ENCODE results near the gene SYNPO2L.
"Not testable (repeated sequence)": the region's sequence is repeated elsewhere in the genome, so short reads cannot be mapped to it uniquely, and the experiment has no call there.

SYNPO2L gene, protein sequence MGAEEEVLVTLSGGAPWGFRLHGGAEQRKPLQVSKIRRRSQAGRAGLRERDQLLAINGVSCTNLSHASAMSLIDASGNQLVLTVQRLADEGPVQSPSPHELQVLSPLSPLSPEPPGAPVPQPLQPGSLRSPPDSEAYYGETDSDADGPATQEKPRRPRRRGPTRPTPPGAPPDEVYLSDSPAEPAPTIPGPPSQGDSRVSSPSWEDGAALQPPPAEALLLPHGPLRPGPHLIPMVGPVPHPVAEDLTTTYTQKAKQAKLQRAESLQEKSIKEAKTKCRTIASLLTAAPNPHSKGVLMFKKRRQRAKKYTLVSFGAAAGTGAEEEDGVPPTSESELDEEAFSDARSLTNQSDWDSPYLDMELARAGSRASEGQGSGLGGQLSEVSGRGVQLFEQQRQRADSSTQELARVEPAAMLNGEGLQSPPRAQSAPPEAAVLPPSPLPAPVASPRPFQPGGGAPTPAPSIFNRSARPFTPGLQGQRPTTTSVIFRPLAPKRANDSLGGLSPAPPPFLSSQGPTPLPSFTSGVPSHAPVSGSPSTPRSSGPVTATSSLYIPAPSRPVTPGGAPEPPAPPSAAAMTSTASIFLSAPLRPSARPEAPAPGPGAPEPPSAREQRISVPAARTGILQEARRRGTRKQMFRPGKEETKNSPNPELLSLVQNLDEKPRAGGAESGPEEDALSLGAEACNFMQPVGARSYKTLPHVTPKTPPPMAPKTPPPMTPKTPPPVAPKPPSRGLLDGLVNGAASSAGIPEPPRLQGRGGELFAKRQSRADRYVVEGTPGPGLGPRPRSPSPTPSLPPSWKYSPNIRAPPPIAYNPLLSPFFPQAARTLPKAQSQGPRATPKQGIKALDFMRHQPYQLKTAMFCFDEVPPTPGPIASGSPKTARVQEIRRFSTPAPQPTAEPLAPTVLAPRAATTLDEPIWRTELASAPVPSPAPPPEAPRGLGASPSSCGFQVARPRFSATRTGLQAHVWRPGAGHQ

DNA sequence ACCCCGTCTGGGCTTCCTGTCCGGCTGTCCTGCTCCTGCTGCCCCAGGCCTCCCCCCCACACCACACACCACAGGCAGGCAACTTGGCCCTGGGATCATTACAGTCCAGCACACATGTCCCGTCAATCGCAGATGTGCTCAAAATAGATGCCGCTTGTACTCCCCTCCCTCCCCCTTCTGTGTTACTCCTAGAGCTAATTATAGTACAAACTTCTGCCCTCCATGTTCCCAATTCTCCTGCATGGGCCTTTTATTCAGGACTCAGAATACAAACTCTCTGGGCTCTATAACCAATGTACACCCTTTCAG is at the start of gene SYNPO2L:
SYNPO2L (minus strand) TSS at position 40 of the 309 bp plus-strand sequence. CDS start 107 bp downstream, outside the sequence.
- Mint-ChIP-seq H3K4me3 (no peak within 1 kb of the TSS), H3K27me3 (peaks cover 16% of the 10 kb centered on the region), H3K36me3 (no peaks in the 10 kb centered on the region), H3K27ac (no peak within 1 kb of the TSS), H3K4me1 (peaks cover 15% of the 10 kb centered on the region), H3K9me3 (no peaks in the 10 kb centered on the region)
- ATAC-seq = no peak

GRCh38 chr10:73703924-73704323 is 48.1 kb upstream of the SYNPO2L start:
- H3K27ac Mint-ChIP-seq = not testable (repeated sequence)
- H3K36me3 Mint-ChIP-seq = peaks cover 37% of the 10 kb centered on the region

DNA sequence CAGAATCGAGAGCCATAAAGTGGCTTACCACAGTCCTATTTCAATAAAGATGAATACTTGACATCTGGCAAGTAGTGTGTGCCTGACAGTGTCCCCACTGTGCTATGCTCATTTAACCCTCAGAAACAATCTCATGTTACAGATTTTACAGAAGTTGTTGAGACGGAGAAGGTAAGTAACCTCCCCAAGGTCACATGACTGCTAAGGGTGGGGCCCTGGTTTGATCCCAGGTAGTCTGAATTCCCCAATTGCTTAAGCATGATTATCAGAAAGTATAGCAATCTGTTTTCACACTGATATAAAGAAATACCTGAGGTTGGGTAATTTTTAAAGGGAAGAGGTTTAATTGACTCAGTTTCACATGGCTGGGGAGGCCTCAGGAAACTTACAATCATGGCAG is 43.0 kb upstream of the SYNPO2L start:
- peaks cover 36% of the 10 kb centered on the region for H3K36me3 Mint-ChIP-seq
- not testable (repeated sequence) for H3K27ac Mint-ChIP-seq, H3K27me3 Mint-ChIP-seq, ATAC-seq, H3K4me3 Mint-ChIP-seq, H3K9me3 Mint-ChIP-seq, H3K4me1 Mint-ChIP-seq

More at GRCh38 chr10:73703924-73704323, 48.1 kb upstream of the SYNPO2L start:
- H3K4me1 Mint-ChIP-seq, ATAC-seq, H3K27me3 Mint-ChIP-seq, H3K4me3 Mint-ChIP-seq, H3K9me3 Mint-ChIP-seq: not testable (repeated sequence)

DNA sequence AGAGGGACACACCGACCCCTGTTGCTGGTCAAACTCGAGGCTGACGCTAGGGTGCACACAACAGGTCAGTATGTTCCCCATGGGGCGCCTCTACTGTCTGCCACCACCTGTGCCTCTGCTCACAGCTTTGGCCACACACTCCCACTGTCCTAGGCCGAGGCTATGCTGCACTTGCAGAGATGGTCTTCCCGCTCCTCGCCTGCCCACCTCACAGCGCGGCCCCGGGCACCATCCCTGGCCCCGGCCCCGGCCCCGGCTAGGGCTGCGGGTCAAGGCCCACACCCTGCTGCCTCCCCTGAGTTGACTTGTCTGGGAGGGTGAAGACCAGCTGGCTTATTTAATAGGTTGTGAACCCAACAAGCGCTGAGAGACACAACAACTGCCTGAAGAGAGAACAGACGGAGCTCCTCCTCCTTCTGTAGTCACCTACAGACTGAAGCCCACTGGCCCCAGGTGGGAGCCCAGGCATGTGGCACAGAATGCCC is 41.9 kb upstream of the SYNPO2L start, which contains the start of gene AGAP5:
AGAP5 (minus strand) TSS at position 435 of the 485 bp plus-strand sequence; CDS start at position 81, 354 bp downstream.
- not testable (repeated sequence) for H3K27ac Mint-ChIP-seq, H3K4me3 Mint-ChIP-seq, H3K9me3 Mint-ChIP-seq, ATAC-seq, H3K27me3 Mint-ChIP-seq, H3K4me1 Mint-ChIP-seq
- H3K36me3 Mint-ChIP-seq = peaks cover 30% of the 10 kb centered on the region

GRCh38 chr10:73695302-73695701 is 39.5 kb upstream of the SYNPO2L start:
- H3K4me1 Mint-ChIP-seq, H3K4me3 Mint-ChIP-seq, ATAC-seq, H3K27ac Mint-ChIP-seq, H3K27me3 Mint-ChIP-seq, H3K9me3 Mint-ChIP-seq: not testable (repeated sequence)
- peaks cover 16% of the 10 kb centered on the region for H3K36me3 Mint-ChIP-seq

DNA sequence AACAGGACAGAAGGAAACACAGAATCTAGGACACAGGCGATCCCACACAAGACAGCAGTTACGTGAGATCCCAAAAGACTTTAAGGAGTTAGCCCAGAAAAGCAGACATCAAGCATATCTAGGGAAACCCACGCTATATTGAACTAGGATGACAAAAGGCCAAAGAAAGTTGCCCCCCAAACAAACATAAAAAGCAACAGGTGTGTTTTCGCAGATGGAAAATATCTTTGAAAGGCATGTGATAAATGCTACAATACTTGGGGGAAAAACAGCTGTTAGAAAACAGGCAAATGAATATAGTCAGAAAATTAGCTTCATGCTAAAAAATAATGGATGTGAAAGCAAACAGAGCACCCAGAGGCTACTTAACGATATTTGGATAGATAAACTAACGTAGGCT is 34.9 kb upstream of the SYNPO2L start:
- not testable (repeated sequence) for H3K4me1 Mint-ChIP-seq, H3K27me3 Mint-ChIP-seq, H3K4me3 Mint-ChIP-seq, H3K27ac Mint-ChIP-seq, H3K9me3 Mint-ChIP-seq, ATAC-seq
- peaks cover 18% of the 10 kb centered on the region for H3K36me3 Mint-ChIP-seq

DNA sequence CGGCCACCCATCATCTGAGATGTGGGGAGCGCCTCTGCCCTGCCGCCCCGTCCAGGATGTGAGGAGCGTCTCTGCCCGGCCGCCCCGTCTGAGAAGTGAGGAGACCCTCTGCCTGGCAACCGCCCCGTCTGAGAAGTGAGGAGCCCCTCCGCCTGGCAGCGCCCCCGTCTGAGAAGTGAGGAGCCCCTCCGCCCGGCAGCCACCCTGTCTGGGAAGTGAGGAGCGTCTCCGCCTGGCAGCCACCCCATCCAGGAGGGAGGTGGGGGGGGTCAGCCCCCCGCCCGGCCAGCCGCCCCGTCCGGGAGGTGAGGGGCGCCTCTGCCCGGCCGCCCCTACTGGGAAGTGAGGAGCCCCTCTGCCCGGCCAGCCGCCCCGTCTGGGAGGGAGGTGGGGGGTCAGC is 33.8 kb upstream of the SYNPO2L start:
- peaks cover 20% of the 10 kb centered on the region for H3K36me3 Mint-ChIP-seq
- H3K4me3 Mint-ChIP-seq, ATAC-seq, H3K27ac Mint-ChIP-seq, H3K4me1 Mint-ChIP-seq, H3K9me3 Mint-ChIP-seq, H3K27me3 Mint-ChIP-seq: not testable (repeated sequence)

- peaks cover 20% of the 10 kb centered on the region for H3K36me3 Mint-ChIP-seq
- H3K4me3 Mint-ChIP-seq, H3K27ac Mint-ChIP-seq, ATAC-seq, H3K9me3 Mint-ChIP-seq, H3K4me1 Mint-ChIP-seq, H3K27me3 Mint-ChIP-seq: not testable (repeated sequence)
Measured at GRCh38 chr10:73687641-73688040, 31.8 kb upstream of the SYNPO2L start.

DNA sequence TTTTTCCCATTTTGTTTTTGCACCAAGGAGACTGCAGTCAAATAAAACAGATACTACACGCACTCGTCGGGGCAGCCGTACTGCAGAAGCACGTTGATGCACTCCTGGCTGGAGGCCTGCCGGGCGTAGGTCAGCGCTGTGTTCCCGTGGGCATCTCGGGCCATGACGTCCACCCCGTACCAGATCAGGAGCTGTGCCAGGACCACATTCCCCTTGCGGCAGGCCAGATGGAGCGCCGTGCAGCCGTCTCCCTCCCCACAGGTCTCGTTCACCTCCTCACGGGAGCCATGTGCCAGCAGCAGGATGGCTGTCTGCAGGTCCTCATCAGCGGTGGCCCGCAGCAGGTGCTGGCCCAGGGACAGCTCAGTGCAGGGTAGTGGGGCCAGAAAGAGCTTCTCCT is 18.7 kb upstream of the SYNPO2L start:
- H3K4me1 Mint-ChIP-seq, H3K27me3 Mint-ChIP-seq, H3K36me3 Mint-ChIP-seq, H3K9me3 Mint-ChIP-seq, ATAC-seq, H3K27ac Mint-ChIP-seq, H3K4me3 Mint-ChIP-seq: not testable (repeated sequence)

DNA sequence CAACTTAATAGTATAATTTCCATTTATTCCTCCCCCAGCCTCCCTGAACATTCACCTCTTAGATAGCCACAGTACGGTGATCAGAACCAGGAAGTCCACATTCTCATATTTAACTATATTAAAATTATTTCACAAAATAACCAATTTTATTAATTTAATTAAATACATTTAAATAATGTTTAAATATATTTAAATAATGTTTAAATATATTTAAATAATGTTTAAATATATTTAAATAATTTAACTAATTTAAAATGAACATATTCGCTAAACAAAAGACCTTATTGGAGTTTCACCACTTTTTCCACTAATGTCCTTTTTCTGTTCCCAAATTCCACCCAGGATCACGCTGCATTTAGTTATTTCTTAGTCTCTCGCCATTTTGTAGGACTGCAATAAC is 12.5 kb upstream of the SYNPO2L start:
- not testable (repeated sequence) for H3K27me3 Mint-ChIP-seq, ATAC-seq, H3K36me3 Mint-ChIP-seq, H3K4me3 Mint-ChIP-seq, H3K9me3 Mint-ChIP-seq, H3K4me1 Mint-ChIP-seq, H3K27ac Mint-ChIP-seq

GRCh38 chr10:73666153-73666809 is 10.5 kb upstream of the SYNPO2L start:
- H3K27ac Mint-ChIP-seq = not testable (repeated sequence)

DNA sequence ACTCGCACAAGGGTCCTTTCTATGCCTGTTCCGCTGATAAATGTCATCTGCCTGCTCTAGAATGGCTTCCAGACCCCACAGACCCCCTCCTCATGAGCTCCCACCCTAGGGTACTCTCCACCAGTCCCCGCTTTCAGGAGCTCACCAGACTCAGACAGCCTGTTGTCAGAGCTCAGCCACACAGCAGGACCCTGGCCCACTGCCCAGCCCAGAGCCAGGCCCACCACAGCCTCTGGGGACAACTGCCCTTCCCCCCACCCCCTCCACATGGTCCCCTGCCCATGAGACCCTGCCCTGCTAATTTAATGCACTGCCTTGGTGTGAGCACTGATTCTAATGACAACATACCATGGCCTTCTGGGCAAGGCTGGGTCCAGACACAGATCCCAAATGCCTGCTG is 9.8 kb upstream of the SYNPO2L start:
- H3K36me3 Mint-ChIP-seq, H3K27me3 Mint-ChIP-seq, H3K27ac Mint-ChIP-seq, H3K4me1 Mint-ChIP-seq, H3K9me3 Mint-ChIP-seq, H3K4me3 Mint-ChIP-seq, ATAC-seq: not testable (repeated sequence)

More at GRCh38 chr10:73666153-73666809, 10.5 kb upstream of the SYNPO2L start:
- not testable (repeated sequence) for H3K9me3 Mint-ChIP-seq, H3K27me3 Mint-ChIP-seq, H3K4me1 Mint-ChIP-seq, H3K36me3 Mint-ChIP-seq, ATAC-seq, H3K4me3 Mint-ChIP-seq

GRCh38 chr10:73664156-73665040 is 8.6 kb upstream of the SYNPO2L start:
- ATAC-seq, H3K4me3 Mint-ChIP-seq, H3K27me3 Mint-ChIP-seq, H3K4me1 Mint-ChIP-seq, H3K27ac Mint-ChIP-seq, H3K9me3 Mint-ChIP-seq, H3K36me3 Mint-ChIP-seq: not testable (repeated sequence)

DNA sequence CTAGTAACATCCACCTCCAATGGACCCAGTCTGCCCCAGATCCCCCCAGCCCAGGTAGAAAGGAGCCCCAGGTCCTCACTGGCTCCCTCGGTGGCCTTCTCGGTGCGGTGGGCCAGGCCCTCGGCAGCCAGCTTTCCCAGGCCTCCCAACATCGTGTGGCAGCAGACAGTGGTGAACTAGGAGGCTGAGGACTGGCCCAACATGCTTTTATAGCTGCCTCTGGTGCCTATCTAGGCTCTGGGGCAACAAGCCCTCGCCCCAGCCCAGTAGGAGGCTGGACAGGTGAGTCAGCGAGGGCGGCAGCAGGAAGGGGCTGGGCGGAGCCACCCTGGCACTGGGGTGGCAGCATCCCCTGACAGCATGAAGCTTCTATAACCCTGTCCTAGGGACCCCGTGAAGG is 7.8 kb upstream of the SYNPO2L start:
- not testable (repeated sequence) for ATAC-seq, H3K27ac Mint-ChIP-seq, H3K27me3 Mint-ChIP-seq, H3K9me3 Mint-ChIP-seq, H3K4me3 Mint-ChIP-seq, H3K4me1 Mint-ChIP-seq, H3K36me3 Mint-ChIP-seq
